Measurements from ENCODE around the gene MRTFA.

MRTFA gene

GRCh38 chr22:40428796-40429195 is 207.7 kb downstream of the MRTFA start:
- H3K4me3 ChIP-seq (replicated peaks; ENCODE audit: low read depth, low read length), result no peak overlapping the region
- DNase-seq (ENCODE audit: extremely low read depth, low read depth), result no peak
- TF ChIP-seq CTCF (IDR thresholded peaks at IDR 0.05; ENCODE audit: low read depth, low read length, missing control alignments), result no peak

GRCh38 chr22:40426594-40427333 is 209.8 kb downstream of the MRTFA start:
- TF ChIP-seq CTCF (IDR thresholded peaks at IDR 0.05; ENCODE audit: low read depth, low read length, missing control alignments), result no peak
- no peak for DNase-seq (ENCODE audit: extremely low read depth, low read depth)
- no peak overlapping the region for H3K4me3 ChIP-seq (replicated peaks; ENCODE audit: low read depth, low read length)

GRCh38 chr22:40425082-40425481 is 211.4 kb downstream of the MRTFA start:
- TF ChIP-seq CTCF (IDR thresholded peaks at IDR 0.05; ENCODE audit: low read depth, low read length, missing control alignments), result no peak
- no peak for DNase-seq (ENCODE audit: extremely low read depth, low read depth)
- H3K4me3 ChIP-seq (replicated peaks; ENCODE audit: low read depth, low read length), result no peak overlapping the region

- no peak overlapping the region for H3K4me3 ChIP-seq (replicated peaks; ENCODE audit: low read depth, low read length)
- DNase-seq (ENCODE audit: extremely low read depth, low read depth), result no peak
- no peak for TF ChIP-seq CTCF (IDR thresholded peaks at IDR 0.05; ENCODE audit: low read depth, low read length, missing control alignments)
These were observed 212.5 kb downstream of the MRTFA start for GRCh38 chr22:40423882-40424640.

GRCh38 chr22:40423310-40423688 is 213.2 kb downstream of the MRTFA start:
- no peak overlapping the region for H3K4me3 ChIP-seq (replicated peaks; ENCODE audit: low read depth, low read length)
- DNase-seq (ENCODE audit: extremely low read depth, low read depth), result no peak
- TF ChIP-seq CTCF (IDR thresholded peaks at IDR 0.05; ENCODE audit: low read depth, low read length, missing control alignments), result no peak

DNA sequence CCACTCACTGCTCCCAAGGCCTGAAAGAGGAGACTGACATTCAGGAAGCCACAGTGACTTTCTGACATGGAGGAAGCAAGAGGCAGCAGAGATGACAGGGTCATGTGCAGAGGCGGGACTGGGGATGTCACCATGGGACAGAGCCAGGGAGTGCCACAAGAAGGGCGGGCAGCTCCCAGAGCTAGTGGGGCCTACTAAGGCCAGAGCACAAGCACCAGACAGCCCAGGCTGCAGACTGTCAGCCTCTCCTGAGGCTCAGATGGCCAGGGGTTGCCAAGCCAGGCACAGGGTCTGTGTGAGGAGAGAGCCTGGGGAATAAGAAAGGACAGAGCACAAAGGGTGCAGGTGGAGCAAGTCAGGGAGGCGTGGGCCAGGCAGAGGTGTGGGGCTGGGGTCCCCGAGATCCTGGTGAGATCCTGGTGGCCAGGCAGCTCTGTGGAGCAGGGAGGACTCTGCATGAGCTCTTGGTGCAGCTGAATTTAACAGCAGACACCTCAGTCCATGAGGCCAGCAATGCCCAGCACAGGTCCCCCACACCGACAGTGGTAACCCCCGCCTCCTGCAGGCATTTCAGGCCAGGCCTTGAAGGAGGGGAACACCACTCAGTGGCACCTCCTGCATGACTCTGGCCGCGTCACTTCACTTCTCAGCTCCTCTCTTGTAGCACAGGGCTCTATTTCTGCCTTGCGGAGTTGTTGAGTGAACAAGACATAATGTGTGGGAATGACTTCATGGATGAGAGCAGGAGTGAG is 213.8 kb downstream of the MRTFA start:
- H3K4me3 ChIP-seq (replicated peaks; ENCODE audit: low read depth, low read length), result no peak overlapping the region
- TF ChIP-seq CTCF (IDR thresholded peaks at IDR 0.05; ENCODE audit: low read depth, low read length, missing control alignments), result no peak
- no peak for DNase-seq (ENCODE audit: extremely low read depth, low read depth)

Data from HFF-Myc (cell line).